AG04450 (cell line): ENCODE results near the gene ERG28. TPM values are rescaled to one million over a fixed set of nuclear protein-coding genes. Genes with fewer than 3 reads are reported as not detected.

Experiments
- CTCF ChIA-PET: fragments of 300-600, 350-600 bp; formaldehyde crosslinking; extraction: SDS; loops from one replicate; lab custom pipeline; 2022; ENCODE audit warnings: antibody characterized with exemption, inconsistent platforms; lab: Charles Lee
- POLR2A ChIA-PET: fragments of 350-600 bp; formaldehyde crosslinking; extraction: SDS; loops from one replicate; lab custom pipeline; 2021; ENCODE audit warnings: antibody characterized with exemption, inconsistent platforms; lab: Yijun Ruan, JAX
- DNase-seq: peaks from one replicate; pipeline ENCODE4 v3.0.0-alpha.2; 2011; ENCODE audit warnings: low read depth, low spot score
- H3K27ac ChIP-seq: one replicate; pipeline ENCODE4 v1.5.1; 2012; ENCODE audit warnings: low read depth, low read length, control low read depth
- H3K27me3 ChIP-seq: one replicate; pipeline ENCODE4 v1.6.0; 2012; ENCODE audit warnings: low read length; ENCODE audit not compliant: control insufficient read depth, insufficient read depth
- H3K4me3 ChIP-seq: 2 replicates; pipeline ENCODE4 v1.5.1; 2011; ENCODE audit warnings: mild to moderate bottlenecking, low read depth, low read length, control low read depth
- H3K9me3 ChIP-seq: 2 replicates; pipeline ENCODE4 v1.5.1; 2012; ENCODE audit warnings: low read length; ENCODE audit not compliant: control insufficient read depth, insufficient read depth
- polyA plus RNA-seq: library from polyadenylated mRNA; depleted of rRNA; stranded (reverse); fragments of >200 nt; gene quantifications from 2 replicates; pipeline ENCODE4 v1.2.3, GENCODE V29; 2011
- TF ChIP-seq, protein P1 (sequence below): IDR thresholded peaks from 2 replicates; pipeline ENCODE4 v1.5.1; 2011; ENCODE audit warnings: low read depth, low read length, control low read depth, inconsistent platforms

ERG28 gene
- polyA plus RNA-seq, 1 experiment = 24.7 TPM

- ChIA-PET POLR2A (no interaction called here), CTCF (interaction anchor here (0.6 kb wide), 1 partner anchor 197 kb away, joined by 3 read pairs; no protein-coding TSS in a partner anchor)
- Histone ChIP-seq H3K4me3 (no peak overlapping the region), H3K27ac (no peak overlapping the region), H3K9me3 (no peaks in the 10 kb centered on the region; the same call in 1 of the 2 replicates), H3K27me3 (peaks cover 20% of the 10 kb centered on the region)
- TF ChIP-seq, protein P1, sequence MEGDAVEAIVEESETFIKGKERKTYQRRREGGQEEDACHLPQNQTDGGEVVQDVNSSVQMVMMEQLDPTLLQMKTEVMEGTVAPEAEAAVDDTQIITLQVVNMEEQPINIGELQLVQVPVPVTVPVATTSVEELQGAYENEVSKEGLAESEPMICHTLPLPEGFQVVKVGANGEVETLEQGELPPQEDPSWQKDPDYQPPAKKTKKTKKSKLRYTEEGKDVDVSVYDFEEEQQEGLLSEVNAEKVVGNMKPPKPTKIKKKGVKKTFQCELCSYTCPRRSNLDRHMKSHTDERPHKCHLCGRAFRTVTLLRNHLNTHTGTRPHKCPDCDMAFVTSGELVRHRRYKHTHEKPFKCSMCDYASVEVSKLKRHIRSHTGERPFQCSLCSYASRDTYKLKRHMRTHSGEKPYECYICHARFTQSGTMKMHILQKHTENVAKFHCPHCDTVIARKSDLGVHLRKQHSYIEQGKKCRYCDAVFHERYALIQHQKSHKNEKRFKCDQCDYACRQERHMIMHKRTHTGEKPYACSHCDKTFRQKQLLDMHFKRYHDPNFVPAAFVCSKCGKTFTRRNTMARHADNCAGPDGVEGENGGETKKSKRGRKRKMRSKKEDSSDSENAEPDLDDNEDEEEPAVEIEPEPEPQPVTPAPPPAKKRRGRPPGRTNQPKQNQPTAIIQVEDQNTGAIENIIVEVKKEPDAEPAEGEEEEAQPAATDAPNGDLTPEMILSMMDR = no peak
- no peak for DNase-seq
Observed at GRCh38 chr14:75614179-75614578, 46.5 kb downstream of the ERG28 start.

DNA sequence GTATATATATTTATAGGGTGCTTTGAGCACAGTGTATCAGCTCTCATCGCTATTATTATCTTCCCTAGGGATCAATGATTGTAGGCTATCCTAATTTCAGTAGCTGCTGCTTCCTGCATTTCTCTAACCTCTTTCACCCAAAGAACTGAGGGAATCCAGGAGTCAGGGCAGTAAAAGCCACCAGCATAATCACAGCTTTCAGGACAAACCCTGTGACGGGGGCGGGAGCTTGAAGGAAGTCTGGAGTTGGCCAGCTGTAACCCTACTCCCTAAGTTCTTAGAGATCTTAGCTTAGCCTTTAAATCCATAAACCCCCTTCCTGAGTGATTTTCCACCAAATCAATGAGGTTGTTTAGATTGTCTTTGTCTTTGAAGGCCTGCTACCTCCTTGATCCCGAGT lies 48.5 kb downstream of the ERG28 start:
- TF ChIP-seq, protein P1 = no peak
- H3K27ac ChIP-seq = no peak overlapping the region
- H3K9me3 ChIP-seq = peaks cover 16% of the 10 kb centered on the region; the same call in 1 of the 2 replicates
- no peak for DNase-seq
- peaks cover 27% of the 10 kb centered on the region for H3K27me3 ChIP-seq
- POLR2A ChIA-PET = no interaction called here
- no peak overlapping the region for H3K4me3 ChIP-seq
- CTCF ChIA-PET = interaction anchor here (0.5 to 1.7 kb wide), 3 partner anchors 14 to 51 kb away, joined by 3 to 8 read pairs (median 4); no protein-coding TSS in a partner anchor

DNA sequence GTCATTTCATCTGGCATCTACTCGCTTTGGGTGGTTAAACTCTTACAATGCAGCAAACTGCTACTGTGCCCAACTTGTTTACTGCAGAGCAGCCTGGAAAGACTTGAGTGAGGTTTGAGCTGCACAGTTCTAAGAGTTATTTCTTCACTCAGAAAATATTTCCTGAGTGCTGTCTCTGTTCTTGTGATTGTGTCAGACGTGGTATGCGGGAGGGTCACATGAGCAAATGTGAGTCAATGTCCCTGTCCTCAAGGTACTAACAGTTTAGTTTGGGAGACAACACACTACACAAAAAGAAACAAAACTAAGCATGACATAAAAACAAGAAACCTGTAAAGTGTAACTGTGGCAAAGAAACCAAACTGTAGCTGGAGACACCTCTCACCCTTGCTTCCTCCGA lies 49.8 kb downstream of the ERG28 start:
- DNase-seq = no peak
- Histone ChIP-seq H3K27ac (no peak overlapping the region), H3K9me3 (peaks cover 21% of the 10 kb centered on the region; the same call in 1 of the 2 replicates), H3K4me3 (no peak overlapping the region), H3K27me3 (peaks cover 23% of the 10 kb centered on the region)
- ChIA-PET CTCF (interaction anchor here (1.0 kb wide), 1 partner anchor 9 kb away, joined by 3 read pairs; no protein-coding TSS in a partner anchor), POLR2A (no interaction called here)
- TF ChIP-seq, protein P1 = no peak

DNA sequence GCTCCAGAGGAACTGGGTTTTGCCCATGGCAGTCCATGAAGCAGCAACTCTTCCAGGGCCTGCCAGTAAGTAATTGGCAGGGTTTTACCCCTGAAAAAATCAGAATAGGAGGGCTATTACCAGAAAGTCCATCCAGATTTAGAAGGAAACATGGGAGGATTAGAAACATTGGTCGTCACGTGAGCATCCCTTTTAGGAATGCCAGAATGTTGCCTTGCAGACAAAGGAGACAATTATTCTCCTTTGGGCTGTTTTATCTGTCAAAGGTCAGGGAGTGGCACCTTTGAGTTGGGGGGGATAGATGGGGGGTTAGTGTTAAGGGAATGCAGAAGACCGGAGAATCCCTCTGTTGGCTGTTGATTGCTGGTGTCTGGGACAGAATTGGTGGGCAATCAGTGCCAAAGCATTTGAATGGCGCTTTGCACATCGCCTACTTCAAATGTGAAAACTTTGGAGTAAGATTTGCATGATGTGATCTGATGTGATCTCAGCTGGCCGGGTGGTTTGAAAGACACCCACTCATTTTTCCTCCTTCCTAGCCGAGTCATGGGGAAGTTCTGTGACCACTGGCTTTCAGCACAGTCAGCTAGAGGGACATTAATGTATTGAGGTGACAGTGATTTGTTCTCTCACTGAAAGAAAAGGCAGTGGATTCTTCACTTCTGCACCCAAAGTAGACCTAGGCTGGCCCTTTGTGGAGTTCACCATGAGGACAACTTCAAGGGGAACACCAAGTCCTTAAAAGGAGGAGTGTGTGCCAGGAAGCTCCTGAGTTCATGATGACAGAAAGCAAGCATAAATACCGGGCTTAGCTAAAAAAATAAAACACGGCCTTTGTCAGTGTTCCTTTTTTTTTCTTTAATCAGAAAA lies 50.8 kb downstream of the ERG28 start:
- no peak for DNase-seq
- ChIA-PET CTCF (interaction anchor here (1.7 kb wide), 1 partner anchor 45 kb away, joined by 5 read pairs; no protein-coding TSS in a partner anchor), POLR2A (no interaction called here)

More for the DNA sequence above, 50.8 kb downstream of the ERG28 start:
- peaks cover 21% of the 10 kb centered on the region; the same call in 1 of the 2 replicates for H3K9me3 ChIP-seq
- H3K4me3 ChIP-seq = no peak overlapping the region
- H3K27me3 ChIP-seq = peaks cover 22% of the 10 kb centered on the region
- TF ChIP-seq, protein P1 = no peak
- no peak overlapping the region for H3K27ac ChIP-seq
